ENCODE data around the gene NYAP2.
A peak's percentile ranks its signal among the peaks of the same experiment; 100 is the strongest.

The NYAP2 gene

DNA sequence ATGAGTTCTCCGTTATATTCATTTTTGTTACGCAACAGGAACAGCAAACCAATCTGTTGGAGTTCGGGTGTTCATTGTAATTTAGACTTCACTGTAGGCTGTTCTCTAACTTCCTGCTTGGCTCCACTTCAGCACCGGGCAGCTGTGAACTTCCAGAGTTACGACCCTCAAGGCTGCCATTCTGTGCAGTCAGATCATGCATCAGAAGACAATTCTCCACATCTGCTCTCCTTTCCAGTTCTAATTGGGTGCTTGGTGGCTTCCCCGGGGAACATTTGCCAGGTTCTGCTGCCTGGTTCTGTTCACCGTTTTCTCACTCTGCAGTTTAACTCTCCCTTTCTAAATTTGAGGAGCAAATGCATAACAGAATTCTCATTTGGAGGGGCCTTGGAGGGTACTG is 237.7 kb downstream of the NYAP2 start:
- peak; percentile 4 for DNase-seq

DNA sequence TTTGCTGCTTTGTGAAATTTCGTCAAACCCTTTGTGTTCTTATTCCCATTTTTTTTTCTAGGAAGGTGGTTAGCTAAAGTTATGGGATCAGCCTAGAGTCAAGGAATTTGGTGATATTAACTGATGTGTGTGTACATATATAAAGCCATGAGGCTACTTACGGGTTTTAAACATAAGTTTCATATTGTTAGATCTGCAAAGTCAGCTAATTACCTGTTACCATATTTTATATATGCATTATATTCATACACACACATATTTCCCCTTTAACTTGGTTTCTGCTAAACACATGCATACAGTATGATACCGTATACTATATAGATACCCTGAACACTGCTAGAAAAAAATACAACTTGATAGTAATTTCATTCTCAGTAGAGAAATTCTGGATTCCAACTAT is 241.0 kb downstream of the NYAP2 start:
- DNase-seq: no peak

DNA sequence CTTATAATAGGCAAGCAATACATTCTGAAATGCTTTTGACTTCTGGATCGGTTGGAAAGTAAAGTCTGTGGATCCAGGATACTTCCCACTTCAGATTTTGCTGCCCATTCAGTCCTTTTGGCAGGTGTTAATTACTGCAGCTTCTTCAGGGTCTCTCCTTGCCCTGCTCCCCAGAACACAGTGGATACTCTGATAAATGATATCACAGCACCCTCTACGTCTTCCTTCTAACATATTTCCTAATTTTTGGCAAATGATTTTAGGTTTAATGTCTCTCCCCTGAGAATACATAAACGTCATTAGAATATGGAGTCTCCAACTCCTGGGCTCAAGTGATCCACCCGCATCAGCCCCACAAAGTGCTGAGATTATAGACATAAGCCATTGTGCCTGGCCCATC is 249.8 kb downstream of the NYAP2 start:
- no peak for DNase-seq

DNA sequence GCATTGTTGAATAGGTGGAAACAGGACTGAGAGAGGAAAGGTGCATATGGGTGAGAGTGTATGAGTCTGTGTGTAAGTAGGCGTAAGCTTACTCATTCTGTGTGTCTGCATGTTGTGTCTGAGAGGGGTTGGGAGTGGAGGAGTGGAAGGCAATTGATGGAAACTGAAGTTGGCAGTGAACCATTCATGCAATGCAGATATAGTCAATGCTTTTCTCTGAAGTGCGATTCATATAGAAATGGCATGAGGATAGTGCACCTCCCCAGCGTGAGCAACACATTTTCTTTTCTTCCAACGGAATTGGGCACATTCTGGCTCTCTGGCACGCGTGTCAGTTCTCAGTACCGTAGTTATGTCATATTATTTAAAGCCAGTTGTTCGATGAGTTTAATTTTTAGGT is 250.5 kb downstream of the NYAP2 start:
- no peak for DNase-seq

DNA sequence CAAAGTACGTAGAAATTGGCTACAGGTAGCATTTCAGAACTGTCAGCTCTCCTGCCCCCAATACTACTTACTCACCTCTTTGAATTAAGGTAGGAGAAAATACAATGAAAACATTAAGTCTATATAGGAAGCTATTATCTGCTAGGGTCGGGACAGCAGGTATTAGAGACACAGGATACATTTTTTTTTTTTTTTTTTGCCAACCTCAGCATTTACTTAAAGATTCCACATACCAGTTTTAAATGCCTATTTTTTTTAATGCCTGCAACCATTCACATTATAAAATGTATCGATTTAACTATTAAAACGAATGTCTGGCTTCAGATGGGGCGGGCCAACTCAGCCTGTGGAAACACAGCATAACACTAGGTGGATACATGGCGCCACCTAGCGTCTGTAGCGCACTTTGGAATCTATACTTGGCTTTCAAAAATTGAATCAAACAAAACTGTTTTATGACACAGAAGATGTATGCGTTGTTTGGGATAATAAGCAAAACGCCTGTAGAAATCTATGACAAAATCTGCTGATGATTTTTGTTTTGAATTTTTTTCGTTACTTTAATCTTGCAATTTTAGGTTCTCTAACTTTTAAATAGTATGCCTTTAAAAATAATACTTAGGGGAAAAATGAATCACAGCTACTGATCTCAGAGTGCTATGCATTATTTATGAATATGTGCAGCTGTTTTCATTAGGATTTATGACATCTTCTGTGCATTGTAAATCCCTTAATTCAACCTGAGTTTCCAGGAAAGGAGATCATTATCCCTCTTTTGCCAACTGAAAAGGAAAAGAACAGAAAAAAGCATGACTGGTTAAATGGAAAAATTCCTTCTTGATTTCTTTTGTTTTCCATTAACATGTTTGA is 261.0 kb downstream of the NYAP2 start:
- DNase-seq: peak; percentile 68

DNA sequence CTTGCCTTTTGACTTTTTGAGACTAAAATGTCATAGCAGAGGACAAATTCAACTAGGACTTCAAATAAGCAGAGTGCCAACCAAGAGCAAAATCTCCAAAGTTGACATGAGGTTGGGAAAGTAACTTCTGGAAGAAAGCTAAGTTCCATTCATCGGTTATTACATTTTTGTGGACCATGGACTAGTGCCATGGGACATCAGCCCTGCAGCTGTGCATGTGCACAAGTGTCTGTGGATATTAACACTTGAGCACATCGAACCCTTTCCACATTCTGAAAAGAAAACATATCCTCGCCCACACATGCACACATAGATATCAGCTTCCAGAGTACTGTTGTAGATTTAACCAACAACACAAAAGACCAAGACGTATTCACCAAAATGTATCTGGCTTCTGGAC is 262.6 kb downstream of the NYAP2 start:
- no peak for DNase-seq

DNA sequence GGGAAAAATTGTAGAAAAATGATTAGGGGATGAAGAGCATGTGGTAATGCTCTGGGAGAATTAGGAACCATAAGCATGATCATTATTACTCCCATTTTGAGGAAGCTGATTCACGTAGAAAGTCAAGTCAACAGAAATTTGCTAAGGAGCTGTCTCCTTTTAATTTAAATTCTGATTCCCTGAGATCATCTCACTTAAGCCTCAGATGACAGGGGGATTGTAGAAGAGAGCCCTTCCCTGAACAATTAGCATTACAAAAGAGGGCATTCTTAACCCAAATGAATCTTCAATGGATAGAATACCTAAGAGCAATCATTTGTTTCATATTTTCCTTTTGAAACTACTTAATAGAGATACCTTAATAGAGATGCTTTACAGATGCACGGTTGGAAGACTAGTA is 267.9 kb downstream of the NYAP2 start:
- DNase-seq: peak; percentile 27

DNA sequence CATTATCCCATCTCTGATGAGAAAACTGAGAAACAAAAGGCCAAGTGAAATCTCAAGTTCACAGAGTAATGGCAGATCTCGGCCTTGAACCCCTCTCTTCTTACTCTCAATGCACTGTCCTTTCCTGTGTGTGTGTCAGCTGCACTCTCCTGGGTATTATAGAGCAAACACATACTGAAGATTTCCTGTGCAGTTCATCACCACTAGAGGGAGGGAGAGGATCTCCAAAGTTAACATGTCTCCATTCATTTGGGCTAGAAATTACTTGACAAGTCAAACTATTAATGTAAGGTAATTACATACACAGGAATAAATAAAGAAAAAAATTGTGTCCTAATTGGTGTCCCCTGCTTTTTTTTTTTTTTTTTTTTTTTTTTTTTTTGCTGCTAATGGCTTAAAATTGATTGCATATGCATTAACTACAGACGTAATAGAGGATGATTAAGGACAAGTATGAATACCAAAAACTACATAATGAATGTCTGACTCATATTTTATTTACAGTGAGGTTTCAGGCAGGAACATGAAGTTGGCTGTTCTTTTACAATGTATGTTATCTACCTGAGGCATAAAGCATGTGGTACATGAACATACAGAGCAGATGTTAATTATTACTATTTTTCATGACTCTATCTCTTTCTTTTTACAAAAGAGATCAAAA is 269.2 kb downstream of the NYAP2 start:
- peak; percentile 75 for DNase-seq

DNA sequence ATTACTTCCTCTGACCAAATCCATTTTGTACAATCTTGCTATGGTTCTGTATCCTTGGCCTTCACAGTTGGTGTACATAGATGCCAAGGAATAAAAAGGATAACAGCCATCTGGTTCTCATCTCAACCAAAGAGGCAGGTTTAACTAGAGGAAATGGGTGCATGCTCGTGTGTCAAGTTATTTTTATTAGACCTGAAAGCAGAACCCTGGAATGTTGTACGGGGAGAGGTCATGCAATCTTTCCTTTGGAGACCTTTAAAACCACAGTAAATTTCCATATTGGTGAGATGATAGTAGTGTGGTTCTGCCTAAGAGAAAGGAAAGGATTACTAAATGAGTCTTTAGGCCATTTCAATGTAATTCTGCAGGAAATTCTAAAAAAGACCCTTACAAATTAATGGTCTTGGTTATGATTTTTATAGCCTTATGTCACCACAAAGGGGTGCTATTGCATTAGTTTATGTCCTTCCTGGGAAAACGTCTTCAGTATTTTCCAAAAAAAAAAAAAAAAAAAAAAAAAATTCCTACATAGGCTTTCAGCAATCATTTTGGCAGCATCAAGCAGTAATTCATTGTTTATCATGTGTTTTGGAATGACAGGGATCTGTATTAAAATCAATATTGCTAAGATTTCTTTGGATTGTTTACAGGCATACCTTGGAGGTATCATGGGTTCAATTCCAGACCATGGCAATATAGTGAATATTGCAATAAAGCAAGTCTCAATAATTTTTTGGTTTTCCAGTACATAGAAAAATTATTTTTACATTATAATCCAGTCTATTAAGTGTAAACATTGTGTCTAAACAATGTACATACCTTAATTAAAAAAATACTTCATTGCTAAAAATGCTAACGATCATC is 270.8 kb downstream of the NYAP2 start:
- DNase-seq: peak; percentile 58

DNA sequence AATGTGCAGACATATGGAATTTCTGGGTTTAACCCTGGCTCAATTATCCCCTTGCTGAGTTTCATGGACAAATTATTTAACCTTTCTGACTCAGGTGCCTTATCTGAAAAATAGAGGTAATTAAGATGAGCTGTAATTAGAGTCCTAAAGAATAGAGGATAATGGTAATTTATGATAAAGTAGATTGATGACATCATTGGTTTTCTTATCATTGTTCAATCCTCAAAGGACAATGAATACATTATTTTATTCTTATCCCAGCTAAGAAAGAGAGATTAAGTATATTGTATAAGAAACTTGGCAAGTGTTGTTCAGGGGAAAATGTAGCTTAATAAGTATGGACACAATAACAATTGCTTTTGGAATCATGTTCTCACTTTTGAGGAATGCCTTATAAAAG is 279.3 kb downstream of the NYAP2 start:
- DNase-seq: no peak

DNA sequence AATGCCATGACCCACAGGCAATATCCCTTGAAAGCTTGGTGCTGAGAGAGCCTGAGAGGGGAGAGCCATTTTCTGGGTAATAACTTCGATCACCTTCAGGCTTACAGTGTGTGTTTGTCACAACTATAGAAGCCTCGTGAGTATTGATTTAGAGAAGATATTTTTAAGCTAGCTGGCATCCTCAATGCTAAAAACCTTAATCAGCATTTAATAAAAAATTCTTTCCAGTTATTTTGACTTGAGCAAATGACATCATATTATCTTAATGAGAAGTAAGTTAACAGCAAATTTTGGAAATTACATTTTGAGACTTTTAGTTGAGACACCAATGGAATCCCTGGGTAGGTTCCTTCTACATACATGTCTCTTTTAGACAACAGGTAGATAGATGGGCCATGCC is 283.7 kb downstream of the NYAP2 start:
- no peak for DNase-seq

DNA sequence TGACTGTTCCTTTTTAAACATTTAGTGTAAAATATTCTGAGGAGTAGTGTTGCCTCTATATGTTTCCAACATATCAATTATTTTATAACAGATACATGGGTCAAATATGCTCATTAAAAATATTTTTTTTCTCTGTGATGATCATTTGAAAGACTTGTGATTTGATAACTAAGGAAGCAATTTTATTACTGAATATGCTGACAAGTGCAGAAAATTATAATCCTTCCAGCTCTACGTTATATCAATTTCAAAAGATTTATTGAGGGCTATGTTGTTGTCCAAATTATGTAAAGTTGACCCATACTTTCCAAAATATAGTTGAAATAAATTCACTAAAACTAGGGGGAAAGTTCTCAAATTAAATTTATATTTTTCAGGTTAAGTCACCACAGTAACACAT is 290.6 kb downstream of the NYAP2 start:
- no peak for DNase-seq

DNA sequence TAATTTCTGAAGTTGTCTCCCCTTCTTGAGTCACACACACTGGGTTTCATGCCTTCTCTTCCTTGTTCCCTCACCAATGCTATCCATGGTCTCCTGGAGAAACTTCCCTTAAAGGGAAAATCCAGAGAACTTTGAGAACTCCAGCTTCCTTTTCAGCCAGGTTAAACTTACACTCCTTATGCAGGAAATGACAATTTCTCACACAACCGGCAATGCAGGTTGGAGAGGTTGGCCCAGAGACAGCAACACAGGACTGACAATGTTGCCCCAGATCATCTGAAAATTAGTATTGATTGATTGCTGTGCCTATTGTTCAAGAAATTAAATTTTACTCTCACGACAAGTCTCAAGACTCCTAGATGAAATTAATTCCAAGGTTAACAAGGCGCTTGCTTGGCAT is 292.2 kb downstream of the NYAP2 start:
- no peak for DNase-seq

DNA sequence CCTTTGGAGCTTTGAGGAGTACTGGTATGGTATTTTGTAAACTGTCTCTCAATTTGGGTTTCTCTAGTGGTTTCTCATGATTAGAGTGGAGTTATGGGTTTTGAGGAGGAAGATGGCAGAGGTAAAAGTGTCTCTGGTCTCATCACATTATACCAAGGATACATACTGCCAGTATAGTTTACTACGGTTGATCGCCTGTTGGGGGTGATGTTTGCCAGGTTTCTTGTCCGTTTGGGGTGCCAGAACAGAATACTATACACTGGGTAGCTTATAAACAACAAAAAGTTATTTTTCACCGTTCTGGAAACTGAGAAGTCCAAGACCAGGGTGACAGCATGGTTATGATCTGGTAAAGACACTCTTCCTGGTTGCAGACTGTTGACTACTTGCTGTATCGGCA is 293.7 kb downstream of the NYAP2 start:
- DNase-seq: no peak

DNA sequence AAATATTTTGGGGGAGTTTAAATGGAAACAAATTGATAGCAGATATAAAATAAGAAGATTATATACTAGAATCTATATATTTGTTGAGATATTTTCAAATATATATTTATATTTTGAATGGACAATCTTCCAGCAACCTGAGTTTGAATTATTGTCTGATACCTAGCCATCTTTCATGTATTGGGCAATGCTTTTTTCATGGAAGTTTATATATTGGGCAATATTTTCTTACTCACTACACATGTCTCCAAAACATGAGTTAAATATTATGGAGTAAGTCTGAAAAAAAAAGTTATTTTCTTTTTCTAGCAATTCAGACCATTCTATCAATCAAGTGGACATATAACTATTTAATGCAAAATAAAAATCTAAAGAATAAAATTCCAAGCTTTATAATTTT is 295.2 kb downstream of the NYAP2 start:
- no peak for DNase-seq

DNA sequence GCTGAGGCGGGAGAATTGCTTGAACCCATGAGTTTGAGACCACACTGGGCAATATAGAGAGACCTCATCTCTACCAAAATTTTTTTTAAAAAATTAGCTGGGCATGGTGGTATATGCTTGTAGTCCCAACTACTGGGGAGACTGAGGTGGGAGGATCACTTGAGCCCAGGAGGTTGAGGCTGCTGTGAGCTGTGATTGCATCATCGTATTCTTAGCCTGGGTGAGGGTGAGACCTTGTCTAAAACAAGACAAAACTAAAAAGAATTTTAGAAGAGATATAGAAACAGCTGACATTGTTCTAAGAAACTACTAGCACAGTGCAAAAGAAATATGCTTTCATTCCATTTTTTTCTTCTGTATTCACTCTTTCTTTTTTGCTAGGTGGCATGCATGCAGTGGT is 298.4 kb downstream of the NYAP2 start:
- no peak for DNase-seq

Measured in EL (cell line).